ENCODE measurements around the gene OR2Z1. TPM values are rescaled to one million over a fixed set of nuclear protein-coding genes. Genes with fewer than 3 reads are reported as not detected.

Gene OR2Z1
- total and polyA plus RNA-seq, 2 of the 13 experiments (the other 11 are each of a cell fraction or from before 2014, with no cell fraction given) = not detected

DNA sequence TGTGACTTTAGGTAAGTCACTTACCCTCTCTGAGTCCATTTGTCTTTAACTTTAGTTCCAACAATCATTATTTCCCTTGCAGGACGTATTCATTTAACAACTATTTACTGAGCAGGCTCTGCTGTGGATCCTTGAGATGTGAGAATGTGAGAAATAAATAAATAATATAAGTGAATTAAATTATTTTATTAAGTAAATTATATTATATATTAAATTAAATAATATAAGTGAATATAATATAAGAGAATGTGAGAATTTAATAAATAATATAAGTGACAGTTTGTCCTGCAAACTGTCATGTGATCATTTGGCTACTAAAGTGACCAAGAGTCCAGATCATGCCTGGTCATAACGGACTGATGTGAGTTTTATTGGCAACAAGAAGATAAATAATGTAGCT lies 598 bp downstream of the OR2Z1 start:
- in situ Hi-C loops (cut with HindIII; ENCODE audit: extremely low pct_ligation_motif_present, low pct_unique_long_range_greater_than_20kb) (no loop called here), intact Hi-C loops (cut with micrococcal nuclease; ENCODE audit: unreplicated experiment) (no loop called here)
- POLR2A ChIA-PET = no interaction called here
- Histone ChIP-seq H3K79me2 (ENCODE audit: insufficient read depth, low read length) (no peaks in the 10 kb centered on the region), H4K20me1 (ENCODE audit: insufficient read depth, low read length) (no peaks in the 10 kb centered on the region), H3K9ac (ENCODE audit: insufficient read depth, low read depth, low read length) (no peak overlapping the region), H3K27ac (ENCODE audit: extremely low read length, insufficient read depth, low read length) (no peak overlapping the region), H3K9me3 (ENCODE audit: low read length) (peaks cover 6% of the 10 kb centered on the region; the same call in 1 of the 2 replicates), H3K4me2 (ENCODE audit: low read depth, low read length) (no peak overlapping the region), H3K36me3 (replicated peaks in 1 of 2; ENCODE audit: control insufficient read depth in 1 of 2, insufficient read depth in 2 of 2, low read length in 2 of 2) (no peaks in the 10 kb centered on the region), H3K27me3 (ENCODE audit: control insufficient read depth in 1 of 2, insufficient read depth in 2 of 2, low read length in 2 of 2) (no peaks in the 10 kb centered on the region; a peak in 1 of 5 replicates), H3K4me1 (ENCODE audit: insufficient read depth, low read length) (no peaks in the 10 kb centered on the region), H2AFZ (ENCODE audit: low read length) (no peak overlapping the region), H3K4me3 (replicated peaks in 1 of 3; ENCODE audit: insufficient read depth in 1 of 3, low read depth in 2 of 3, low read length in 3 of 3) (no peak overlapping the region)
- CTCF ChIA-PET (ENCODE audit: low intra/inter-chr PET ratio, low total read pairs) = no interaction called here
- BruUV-seq (replicated peaks) = no TSS peak
- WGBS (ENCODE audit: low lambda C conversion rate) = 1% methylated on average over 2 of the region's 2 CpGs
- DNase-seq (ENCODE audit: low spot score) = no peak
- FAIRE-seq = no peak
- TF ChIP-seq, protein P1, sequence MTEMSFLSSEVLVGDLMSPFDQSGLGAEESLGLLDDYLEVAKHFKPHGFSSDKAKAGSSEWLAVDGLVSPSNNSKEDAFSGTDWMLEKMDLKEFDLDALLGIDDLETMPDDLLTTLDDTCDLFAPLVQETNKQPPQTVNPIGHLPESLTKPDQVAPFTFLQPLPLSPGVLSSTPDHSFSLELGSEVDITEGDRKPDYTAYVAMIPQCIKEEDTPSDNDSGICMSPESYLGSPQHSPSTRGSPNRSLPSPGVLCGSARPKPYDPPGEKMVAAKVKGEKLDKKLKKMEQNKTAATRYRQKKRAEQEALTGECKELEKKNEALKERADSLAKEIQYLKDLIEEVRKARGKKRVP (CRISPR knock-in tag; IDR thresholded peaks at IDR 0.05) = no peak
- TF ChIP-seq ZNF589 (CRISPR knock-in tag; conservative IDR thresholded peaks at IDR 0.05) (no peak), JDP2 (CRISPR knock-in tag; IDR thresholded peaks at IDR 0.05; ENCODE audit: borderline replicate concordance) (no peak), THAP11 (CRISPR knock-in tag; IDR thresholded peaks at IDR 0.05) (no peak), NR1H2 (CRISPR knock-in tag; IDR thresholded peaks at IDR 0.05; ENCODE audit: borderline replicate concordance, low read depth) (no peak), KAT2B (IDR thresholded peaks at IDR 0.05; ENCODE audit: borderline replicate concordance, low read depth, low read length) (no peak), RFX3 (CRISPR knock-in tag; IDR thresholded peaks at IDR 0.05) (no peak)
- TF ChIP-seq, protein P2, sequence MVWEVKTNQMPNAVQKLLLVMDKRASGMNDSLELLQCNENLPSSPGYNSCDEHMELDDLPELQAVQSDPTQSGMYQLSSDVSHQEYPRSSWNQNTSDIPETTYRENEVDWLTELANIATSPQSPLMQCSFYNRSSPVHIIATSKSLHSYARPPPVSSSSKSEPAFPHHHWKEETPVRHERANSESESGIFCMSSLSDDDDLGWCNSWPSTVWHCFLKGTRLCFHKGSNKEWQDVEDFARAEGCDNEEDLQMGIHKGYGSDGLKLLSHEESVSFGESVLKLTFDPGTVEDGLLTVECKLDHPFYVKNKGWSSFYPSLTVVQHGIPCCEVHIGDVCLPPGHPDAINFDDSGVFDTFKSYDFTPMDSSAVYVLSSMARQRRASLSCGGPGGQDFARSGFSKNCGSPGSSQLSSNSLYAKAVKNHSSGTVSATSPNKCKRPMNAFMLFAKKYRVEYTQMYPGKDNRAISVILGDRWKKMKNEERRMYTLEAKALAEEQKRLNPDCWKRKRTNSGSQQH (CRISPR knock-in tag; IDR thresholded peaks at IDR 0.05; ENCODE audit: low read depth) = no peak
- no peak for ATAC-seq
